Right ventricle myocardium superior (tissue), 1 donor: ENCODE data around the gene ABCA4. TPM values are rescaled to one million over a fixed set of nuclear protein-coding genes. Genes with fewer than 3 reads are reported as not detected.

ENCODE experiments used
- ATAC-seq: fragments of 200-7000 bp; cut with Tn5 transposase; one replicate; pipeline ENCODE4 v1.9.1; 2020; ENCODE audit warnings: mild to moderate bottlenecking; ENCODE audit not compliant: poor library complexity
- DNase-seq: peaks from one replicate; pipeline ENCODE4 v3.0.0-alpha.2; 2020
- intact Hi-C: fragments of 100-400 bp; cut with DNase I; formaldehyde crosslinking; loops from one replicate; pipeline ENCODE4 v1.11.2; 2022
- total RNA-seq: library from RNA; stranded (reverse); fragmentation: NEBNext Ultra II Directional; extraction: Animal tissue kit (Norgen Biotek cat#: 25700); gene quantifications from one replicate; pipeline ENCODE4 v1.2.1, GENCODE V29; 2021
- donor health status: DM: no; HTN: yes; CAD: no; lungs with severe emphysema.

The ABCA4 gene
- total RNA-seq, 1 donor from 2014 or later = 0.08 TPM

DNA sequence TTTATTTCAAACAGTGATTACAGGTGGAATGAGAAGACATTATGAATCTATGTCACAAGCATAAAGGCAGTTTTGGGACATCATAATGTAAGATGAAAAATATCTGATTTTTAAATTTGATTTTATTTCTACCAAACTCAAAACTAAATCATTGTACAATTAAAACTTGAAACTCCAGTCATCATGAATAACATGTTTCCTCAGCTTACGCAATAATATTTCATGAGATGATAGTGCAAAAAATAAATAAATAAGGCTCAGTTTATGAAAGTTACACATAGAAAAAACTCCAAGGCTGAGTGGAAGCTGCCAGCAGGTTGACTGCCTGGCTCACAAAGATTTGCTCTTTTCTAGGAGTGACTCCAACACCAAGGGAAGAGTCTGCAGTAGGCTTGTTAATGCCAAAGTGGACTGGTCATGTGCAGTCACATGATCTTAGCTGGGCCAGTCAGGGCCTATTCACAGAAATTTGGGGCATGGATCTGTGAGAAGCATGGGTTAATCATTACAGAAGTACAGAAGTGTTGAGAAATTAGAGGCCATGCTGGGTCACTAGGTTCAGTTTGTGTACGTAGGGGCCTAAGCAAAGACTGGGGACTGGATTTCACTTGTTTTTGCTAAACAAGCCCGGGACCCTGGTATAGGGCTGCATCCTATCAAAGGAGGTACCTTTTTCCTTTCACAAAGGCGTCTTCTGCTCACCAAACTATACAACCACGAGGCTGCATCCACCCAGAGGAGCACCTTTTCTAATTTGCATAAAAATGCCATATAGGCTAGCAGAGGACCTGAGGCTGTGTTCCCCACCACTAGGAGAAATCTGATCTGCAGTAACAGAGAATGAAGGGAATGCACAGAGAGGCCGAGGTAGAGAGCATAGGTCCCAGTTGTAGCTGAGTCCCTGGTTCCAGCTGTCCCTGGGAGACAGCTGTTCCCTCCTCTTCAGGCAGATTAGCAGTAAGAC, 4.9 kb upstream of the ABCA4 start:
- no peak for DNase-seq
- ATAC-seq = no peak
- intact Hi-C loops = no loop called here

DNA sequence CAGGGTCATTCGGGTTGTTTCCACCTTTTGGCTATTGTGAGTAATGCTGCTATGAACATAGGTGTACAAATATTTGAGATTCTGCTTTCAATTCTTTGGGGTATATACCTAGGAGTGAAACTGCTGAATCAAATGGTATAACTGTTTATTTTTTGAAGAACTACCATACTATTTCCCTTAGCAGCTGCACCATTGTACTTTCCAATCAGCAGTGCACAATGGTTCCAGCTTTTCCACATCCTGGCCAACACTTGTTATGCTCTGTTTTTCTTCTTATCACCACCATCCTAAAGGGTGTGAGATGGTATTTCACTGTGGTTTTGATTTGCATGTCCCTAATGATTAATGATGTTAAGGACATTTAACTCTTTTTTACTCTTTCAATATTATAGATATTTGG, 3.6 kb upstream of the ABCA4 start:
- no peak for DNase-seq
- intact Hi-C loops = no loop called here
- ATAC-seq = no peak

DNA sequence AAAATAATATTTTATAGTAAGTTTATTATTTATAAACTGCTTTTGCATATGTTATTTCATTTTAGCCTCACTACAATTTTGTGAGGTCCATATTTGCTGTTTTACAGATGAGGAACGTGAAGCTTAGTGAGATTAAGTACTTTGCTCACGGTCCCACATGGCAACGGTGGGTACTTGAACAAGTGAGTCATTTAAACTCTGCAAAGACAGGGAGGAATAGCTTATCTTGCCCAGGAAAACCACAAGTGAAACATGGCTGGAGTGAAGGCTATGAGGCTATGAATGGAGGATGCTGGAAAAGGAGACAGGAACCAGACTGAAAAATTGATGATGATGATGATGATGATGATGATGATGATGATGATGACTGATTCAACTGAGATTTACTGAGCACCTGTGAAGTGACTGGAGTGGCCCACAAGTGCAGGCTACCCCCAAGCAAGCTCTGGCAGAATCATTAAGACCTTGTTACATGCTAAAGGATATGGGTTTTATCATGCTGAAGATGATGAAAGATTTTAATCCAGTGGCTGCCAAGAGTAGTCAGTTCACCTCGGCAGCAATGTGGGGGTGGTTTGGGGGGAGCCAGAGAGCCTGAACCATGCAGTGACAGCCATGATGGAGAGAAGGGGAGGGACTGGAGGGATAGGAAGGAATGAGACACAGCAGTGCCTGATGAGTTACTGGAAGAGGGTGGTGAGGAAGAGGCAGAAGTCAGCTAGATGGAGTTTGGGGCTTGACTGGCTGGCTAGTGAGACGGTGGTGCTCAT, 1.4 kb upstream of the ABCA4 start:
- ATAC-seq = no peak
- no peak for DNase-seq
- intact Hi-C loops = no loop called here

DNA sequence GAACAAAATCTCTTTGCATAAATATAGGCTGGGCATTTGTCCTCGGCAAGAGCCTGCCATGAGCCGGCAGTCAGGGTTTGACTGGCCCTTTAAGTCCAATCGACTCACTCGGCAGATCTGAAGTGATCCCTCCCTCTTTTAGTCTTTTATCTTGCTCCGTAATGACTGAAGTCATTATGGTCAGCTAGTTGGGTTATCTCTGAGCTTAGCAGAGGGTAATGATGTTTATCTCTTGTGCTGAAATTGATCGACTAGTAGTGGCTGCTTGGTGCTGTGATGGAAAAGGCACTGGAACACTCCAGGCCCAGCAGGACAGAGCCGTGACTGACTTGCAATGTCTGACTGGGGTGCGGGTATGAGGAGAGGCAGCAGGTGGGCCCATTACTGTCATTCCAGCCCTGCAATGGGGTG, 468 bp upstream of the ABCA4 start:
- ATAC-seq (no peak), DNase-seq (no peak)
- intact Hi-C loops = no loop called here

DNA sequence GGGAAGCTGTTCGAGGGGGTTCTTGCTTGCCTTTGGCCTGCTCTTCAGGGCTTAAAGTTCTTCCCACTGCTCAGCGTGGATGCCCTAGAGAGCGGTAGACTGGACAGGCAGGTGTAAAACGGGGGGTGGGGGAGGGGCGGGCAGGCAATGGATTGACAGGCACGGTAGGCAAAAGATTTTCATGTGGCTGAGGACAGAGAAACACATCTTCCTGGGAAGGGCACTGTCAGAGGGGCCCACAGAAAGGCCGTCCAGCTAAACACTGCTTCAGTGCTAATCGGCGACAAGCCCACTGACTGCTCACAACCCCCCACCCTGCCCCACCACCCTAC, 412 bp downstream of the ABCA4 start:
- ATAC-seq (no peak), DNase-seq (no peak)
- intact Hi-C loops = no loop called here

DNA sequence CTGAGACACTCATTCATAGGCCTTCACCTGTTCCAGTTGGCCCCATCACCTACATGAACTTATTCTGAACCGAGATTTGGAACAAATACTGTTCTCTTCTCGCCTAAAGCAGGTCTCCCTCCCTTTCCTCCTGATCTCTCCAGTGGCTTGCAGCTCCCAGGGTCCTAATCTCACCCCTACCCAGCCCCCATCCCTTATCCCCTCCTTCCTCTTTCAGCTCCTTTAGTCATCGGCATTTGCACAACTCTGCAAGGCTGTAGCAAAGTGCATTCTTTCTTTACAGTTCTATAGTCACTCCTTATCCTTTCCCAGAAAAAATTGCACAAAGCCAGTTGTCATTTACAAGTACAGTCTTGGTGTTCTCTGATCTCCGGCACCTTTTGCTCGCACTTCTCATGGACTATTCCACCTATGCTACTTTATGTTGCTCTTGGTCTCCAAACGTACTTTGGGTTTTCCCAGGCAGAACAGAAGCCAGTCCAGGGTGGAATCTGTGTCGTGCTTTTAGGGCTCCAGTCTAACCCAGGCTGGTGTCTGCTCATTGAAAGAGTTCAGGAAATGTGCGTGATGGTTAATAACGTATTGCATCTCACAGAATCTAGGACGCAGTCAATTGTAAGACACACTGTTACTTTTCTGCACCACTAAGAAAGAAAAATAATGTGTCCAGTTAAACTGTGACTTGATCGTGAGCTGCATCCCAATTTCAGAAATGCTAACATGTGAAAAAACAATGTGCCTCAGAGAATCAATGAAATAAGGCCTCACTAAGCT, 965 bp downstream of the ABCA4 start:
- no peak for ATAC-seq
- intact Hi-C loops = no loop called here
- DNase-seq = no peak

DNA sequence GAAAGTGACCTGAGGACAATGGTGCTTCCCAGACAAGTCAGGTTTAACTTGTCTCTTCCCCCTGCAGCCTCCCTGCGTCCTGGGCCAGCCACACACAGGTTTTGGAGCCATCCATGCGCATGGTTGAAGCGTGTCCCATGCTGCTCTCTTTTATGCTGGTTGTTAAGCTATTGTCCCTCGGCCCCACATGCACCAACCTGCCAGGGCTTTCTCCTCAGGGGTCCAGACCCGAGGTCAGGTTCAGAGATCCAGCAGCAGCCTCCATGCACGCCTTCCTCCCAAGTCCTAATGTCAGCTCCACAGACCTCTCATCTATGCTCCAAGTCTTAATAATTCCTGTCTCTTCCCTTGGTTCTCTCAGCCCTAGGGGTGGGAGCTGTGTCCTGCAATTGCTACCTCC, 1.6 kb downstream of the ABCA4 start:
- DNase-seq = no peak
- no peak for ATAC-seq
- intact Hi-C loops = no loop called here

DNA sequence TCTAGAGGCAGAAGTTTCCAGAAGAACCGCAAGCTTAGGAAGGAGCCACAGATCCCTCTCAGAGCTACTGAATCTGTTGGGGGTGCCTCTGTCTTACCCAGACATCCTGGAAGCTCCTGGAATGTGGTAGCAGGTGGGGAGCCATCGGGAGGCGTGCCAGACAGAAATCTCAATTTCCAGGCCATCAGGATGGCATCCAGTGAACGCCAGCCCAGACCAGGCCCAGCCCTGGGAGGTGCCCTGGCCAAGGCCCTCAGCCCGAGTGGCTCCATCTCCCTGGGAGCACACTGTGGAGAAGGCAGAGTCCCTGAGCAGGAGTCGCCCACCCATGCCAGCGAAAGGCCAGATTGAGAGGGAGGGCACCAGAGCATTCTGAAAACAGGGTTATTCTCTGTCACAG, 2.5 kb downstream of the ABCA4 start:
- intact Hi-C loops = no loop called here
- DNase-seq = no peak

DNA sequence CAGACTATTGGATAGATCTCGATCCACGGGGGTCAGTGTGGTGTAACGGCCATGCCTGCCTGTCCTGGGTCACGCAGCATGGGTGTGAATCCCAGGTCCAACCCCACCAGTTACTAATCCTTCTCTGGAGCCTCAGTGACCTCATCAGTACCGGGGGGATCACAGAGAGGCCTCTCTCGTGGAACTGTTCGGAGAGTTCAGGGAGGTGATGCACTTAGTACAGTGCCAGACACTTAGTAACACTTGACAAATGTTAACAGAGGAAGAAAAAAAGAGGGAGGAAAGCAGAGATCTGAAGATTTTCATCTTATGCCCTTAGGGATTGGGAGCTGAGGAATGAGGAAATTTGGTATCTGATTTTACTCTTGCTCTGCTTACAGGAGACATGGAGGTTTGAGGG, 2.9 kb downstream of the ABCA4 start:
- ATAC-seq (peak; percentile 21), DNase-seq (no peak)
- intact Hi-C loops = no loop called here

More for the DNA sequence above, 2.5 kb downstream of the ABCA4 start:
- no peak for ATAC-seq

DNA sequence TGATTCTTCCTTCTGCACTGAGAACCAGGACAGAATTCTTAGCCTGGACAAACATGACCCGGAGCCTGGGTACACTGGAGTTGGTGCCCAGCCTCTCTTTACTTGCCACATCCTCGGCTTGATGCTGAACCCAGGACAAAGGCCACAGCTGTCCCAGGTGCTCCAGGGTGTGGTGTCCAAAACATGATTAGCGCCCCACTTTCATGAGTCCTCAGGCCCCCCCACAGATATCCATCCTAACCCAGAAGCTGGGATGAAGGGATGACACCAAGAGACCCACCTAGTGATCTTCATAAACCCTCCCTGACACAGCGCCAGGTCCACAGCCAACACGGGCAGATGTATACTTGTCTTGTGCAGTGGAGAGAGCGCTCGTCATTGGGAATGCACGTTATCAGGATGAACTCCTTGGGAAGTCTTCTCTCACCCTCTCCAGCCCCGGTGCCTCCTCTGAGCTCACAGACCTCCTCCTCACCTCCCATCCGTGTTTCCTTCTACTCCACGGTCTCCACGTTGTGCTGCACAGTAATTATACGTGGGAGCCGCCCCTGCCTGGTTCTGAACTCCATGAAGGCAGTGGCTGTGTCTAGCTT, 3.6 kb downstream of the ABCA4 start:
- intact Hi-C loops = no loop called here
- DNase-seq = no peak
- ATAC-seq = no peak

DNA sequence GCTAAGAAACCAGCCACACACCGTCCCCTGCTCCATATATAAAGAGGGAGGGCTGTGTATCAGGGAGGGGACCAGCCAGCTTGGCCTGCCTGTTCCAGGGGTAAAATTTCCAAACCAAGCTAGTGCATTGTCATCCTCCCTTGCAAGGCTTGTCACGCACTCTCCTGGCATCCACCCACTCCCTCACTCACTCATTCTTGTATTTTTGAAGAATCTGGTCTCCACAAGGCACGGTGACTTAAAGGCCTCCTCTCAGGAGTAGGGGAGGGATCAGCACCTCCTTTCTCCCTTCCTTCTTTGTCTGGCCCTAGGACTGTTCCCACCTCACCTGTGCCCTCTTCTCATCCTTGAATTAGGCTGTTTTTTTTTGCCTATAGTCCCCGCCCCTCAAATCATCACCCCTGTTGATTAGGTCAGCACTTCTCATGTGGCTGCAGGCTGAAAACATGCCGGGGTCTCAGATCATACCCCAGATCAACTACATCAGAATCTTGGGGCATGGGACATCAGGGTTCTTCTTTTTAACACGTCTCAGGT, 5.0 kb downstream of the ABCA4 start:
- intact Hi-C loops = no loop called here
- DNase-seq = no peak
- no peak for ATAC-seq

DNA sequence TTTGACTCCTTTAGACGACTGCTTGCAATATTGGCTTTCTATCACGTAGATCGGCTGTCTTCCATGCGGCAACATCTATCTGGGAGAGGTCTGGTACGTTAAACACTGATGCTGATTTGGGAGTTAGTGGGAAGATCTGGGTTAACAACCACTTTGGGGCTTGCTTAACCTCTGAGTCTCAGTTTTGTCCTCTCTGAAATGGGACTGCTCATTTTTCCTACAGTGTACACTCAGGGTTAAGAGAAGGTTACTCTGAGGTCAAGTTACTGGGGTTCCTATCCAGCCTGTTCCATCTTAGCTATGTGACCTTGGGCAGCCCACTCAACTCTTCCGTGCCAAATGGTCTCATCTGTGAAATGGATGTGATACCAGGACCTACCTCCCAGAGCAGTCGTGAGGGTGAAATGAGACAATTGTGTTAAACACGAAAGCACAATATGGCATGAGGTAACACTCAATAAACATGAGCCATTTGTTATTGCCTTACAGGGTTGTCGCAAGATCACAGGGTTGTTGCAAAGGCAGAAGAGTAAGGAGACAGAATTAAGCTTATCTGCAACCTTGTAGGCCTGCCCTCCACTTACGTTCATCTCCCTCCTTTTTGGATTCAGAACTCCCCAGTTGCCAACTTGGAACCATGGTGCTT, 5.6 kb downstream of the ABCA4 start:
- no peak for DNase-seq
- intact Hi-C loops = no loop called here
- ATAC-seq = no peak

DNA sequence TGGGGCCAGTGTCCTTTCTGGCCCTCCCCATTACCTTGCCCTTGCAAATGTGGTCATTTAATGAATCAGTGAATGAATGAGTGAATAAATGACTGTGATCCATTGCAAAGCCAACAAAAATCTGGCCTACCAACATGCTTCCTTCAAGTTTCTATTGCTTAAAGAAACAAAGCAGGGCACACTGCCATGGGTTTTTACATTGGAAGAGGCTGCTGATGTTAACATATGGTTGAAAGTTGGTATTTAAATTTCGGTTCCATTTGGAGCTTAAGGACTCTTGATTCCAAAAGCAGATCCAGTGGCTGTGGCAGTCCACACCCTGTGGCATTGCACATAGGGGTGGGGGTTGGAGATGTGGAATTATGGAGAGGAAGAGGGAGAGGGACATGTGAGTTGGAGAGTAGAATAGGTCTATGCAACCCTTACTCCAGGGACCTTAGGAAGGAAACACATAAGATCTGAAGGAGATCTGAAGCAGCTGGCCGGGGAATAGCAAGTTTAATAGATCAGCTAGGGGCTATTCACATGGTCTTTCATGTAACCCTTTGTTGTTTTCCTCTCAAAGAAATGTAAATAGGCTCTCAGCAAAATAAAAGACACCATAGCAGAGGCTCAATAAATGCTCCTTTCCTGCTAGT, 7.2 kb downstream of the ABCA4 start:
- ATAC-seq (no peak), DNase-seq (no peak)
- intact Hi-C loops = no loop called here

DNA sequence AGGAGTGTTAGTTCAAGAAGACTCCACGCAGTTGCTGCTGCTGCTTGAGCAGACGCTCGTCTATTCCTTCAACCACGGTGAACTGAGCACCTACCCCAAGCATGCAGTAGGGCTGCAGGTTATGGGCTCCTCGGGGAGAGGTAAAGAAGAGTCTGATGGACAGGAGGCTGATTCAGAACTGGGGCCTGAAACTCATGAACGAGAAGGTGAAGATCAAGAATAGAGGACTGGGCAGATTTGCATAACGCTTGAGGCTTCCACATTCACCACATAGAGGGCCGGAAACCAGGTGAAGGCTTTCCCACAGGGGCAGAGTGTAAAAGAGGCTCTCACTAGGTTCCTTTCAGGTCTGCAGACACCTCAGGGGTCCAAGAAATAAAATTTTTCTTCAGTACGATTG, 9.1 kb downstream of the ABCA4 start:
- ATAC-seq (no peak), DNase-seq (no peak)
- intact Hi-C loops = no loop called here

DNA sequence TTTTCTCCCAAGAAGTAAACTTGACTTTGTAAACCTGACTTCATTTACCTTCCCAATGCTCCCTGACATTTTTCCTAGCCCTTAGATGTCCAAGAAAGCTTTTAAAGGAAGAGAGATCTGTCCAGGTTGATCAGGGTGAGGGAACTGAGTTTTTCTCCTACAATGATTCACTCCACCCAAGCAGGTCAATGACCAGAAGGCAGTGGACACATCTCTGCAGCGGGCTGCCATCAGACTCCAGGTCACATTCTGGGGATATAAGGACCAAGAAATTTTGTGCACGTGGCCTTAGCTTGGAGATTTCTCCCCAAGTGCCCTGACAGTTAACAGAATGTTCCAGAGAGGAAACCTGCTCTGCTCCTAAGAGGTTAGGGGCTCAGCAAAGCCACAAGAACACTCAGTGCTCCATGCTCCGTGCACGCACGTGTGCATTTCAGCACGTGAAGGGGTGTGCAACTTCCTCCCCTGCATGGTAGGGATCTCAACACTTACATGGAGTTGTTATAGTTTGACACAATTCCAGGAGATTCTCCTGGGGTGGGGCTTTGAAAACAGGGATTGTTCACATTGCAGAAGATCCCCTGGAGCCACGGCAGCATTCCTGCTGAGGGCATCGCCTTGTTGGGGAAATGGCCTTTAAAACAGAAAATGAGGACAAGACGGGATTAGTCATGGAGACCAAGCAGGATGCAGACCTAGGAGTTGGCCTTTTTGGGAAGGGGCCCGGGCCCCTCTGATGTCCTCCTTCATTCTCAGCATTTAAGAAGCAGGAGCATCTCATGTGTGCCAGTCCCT, 9.8 kb downstream of the ABCA4 start:
- intact Hi-C loops = no loop called here
- ATAC-seq (no peak), DNase-seq (no peak)

DNA sequence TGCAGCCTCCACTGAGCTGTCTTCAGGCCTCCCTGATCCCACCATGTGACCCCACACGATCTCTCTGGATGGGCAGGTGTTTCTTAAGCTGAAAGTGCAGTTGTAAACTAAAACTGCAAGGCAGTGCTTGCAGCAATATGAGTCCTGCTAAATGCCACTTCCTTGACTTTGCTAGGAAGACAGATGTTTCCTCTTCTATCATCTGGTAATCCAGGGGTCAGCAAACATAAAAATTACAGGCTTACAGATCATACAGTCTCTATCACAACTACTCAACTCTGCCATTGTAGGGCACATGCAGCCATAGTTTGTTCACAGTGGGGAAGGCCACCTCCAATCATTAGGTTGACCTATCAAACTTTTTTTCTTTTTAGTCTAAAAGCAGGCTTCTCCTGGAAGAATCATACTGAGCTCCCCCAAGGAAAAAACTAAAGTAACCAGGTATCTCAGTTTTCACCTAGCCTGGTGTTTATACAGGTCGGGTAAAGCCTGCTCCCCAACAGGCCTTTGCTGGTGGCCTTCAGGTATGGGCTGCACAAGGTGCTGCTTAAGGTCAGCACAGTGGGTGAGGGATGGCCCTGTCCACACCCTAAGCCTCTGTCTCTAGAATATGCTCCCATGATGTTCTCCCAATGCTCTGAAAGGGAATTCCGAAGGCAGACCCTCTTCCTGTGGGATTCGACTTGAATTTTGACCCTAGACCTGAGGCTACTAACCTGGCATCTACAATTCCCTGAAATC, 10.8 kb downstream of the ABCA4 start:
- no peak for ATAC-seq
- DNase-seq = no peak
- intact Hi-C loops = no loop called here
